IMR-90 (cell line): ENCODE results near the gene ALK. TPM values are rescaled to one million over a fixed set of nuclear protein-coding genes. Genes with fewer than 3 reads are reported as not detected.

Experiments used
- ATAC-seq: fragments of 200-7000 bp; cut with Tn5 transposase; 2 replicates; pipeline ENCODE4 v1.9.1; 2020; ENCODE audit warnings: low read depth, mild to moderate bottlenecking, moderate library complexity
- BruUV-seq: library from RNA; stranded (reverse); fragments of 400-500 nt; replicated peaks from 2 replicates; lab custom pipeline; 2021; lab: Mats Ljungman, UMichigan
- CTCF ChIA-PET: fragments of 300-600 bp; formaldehyde crosslinking; extraction: SDS; loops from one replicate; lab custom pipeline; 2021; ENCODE audit warnings: antibody characterized with exemption; lab: Yijun Ruan, JAX
- POLR2A ChIA-PET: fragments of 300-600 bp; sonication (Branson Sonifier 250); formaldehyde crosslinking; loops from one replicate; lab custom pipeline; 2022; ENCODE audit warnings: antibody characterized with exemption; ENCODE audit not compliant: unreplicated experiment; lab: Charles Lee
- DNase-seq: peaks from one replicate; pipeline ENCODE4 v3.0.0; 2013
- H2AFZ ChIP-seq: replicated peaks from 2 replicates; pipeline ENCODE3; 2013; ENCODE audit warnings: low read length, mild to moderate bottlenecking; ENCODE audit not compliant: poor library complexity
- H2AK5ac ChIP-seq: 2 replicates; pipeline ENCODE4 v1.6.1; 2013; ENCODE audit warnings: low read depth, low read length, inconsistent platforms
- H2AK9ac ChIP-seq: replicated peaks from 2 replicates; pipeline ENCODE3; 2013; ENCODE audit warnings: mild to moderate bottlenecking, low read depth, low read length, moderate library complexity; ENCODE audit not compliant: poor library complexity
- H2BK120ac ChIP-seq: 2 replicates; pipeline ENCODE4 v1.6.1; 2013; ENCODE audit warnings: low read depth, low read length, inconsistent platforms
- H2BK15ac ChIP-seq: 3 replicates; pipeline ENCODE4 v1.6.1; 2013; ENCODE audit warnings: low read depth, low read length, inconsistent platforms
- H2BK20ac ChIP-seq: 2 replicates; pipeline ENCODE4 v1.6.1; 2013; ENCODE audit warnings: low read depth, mild to moderate bottlenecking, inconsistent platforms, low read length, moderate library complexity
- H2BK5ac ChIP-seq: 2 replicates; pipeline ENCODE4 v1.6.1; 2013; ENCODE audit warnings: mild to moderate bottlenecking, low read depth, low read length, inconsistent platforms; ENCODE audit not compliant: poor library complexity, severe bottlenecking
- H3K14ac ChIP-seq: replicated peaks from 2 replicates; pipeline ENCODE4 v1.6.1; 2013; ENCODE audit warnings: low read depth, low read length, inconsistent platforms
- H3K18ac ChIP-seq: 2 replicates; pipeline ENCODE4 v1.6.1; 2013; ENCODE audit warnings: low read depth, low read length, control low read depth
- H3K23ac ChIP-seq: 2 replicates; pipeline ENCODE4 v1.6.1; 2013; ENCODE audit warnings: low read depth, low read length, inconsistent platforms
- H3K27ac ChIP-seq: 2 replicates; pipeline ENCODE4 v1.5.1; 2013; ENCODE audit warnings: mild to moderate bottlenecking, control low read depth, low read length; ENCODE audit not compliant: insufficient read depth
- H3K27me3 ChIP-seq: 2 replicates; pipeline ENCODE4 v1.6.1; 2013; ENCODE audit warnings: low read length; ENCODE audit not compliant: control insufficient read depth, insufficient read depth
- H3K36me3 ChIP-seq: 2 replicates; pipeline ENCODE4 v1.6.1; 2013; ENCODE audit warnings: low read length, mixed read lengths; ENCODE audit not compliant: control insufficient read depth, insufficient read depth
- H3K4ac ChIP-seq: 2 replicates; pipeline ENCODE4 v1.6.1; 2013; ENCODE audit warnings: low read depth, low read length, inconsistent platforms
- H3K4me1 ChIP-seq: 2 replicates; pipeline ENCODE4 v1.6.1; 2013; ENCODE audit warnings: low read length, mixed read lengths; ENCODE audit not compliant: control insufficient read depth, insufficient read depth
- H3K4me2 ChIP-seq: 2 replicates; pipeline ENCODE4 v1.6.1; 2013; ENCODE audit warnings: low read depth, mild to moderate bottlenecking, control low read depth, low read length, moderate library complexity
- H3K4me3 ChIP-seq: 2 replicates; pipeline ENCODE4 v1.5.1; 2013; ENCODE audit warnings: low read depth, mild to moderate bottlenecking, control low read depth, low read length, moderate library complexity; ENCODE audit not compliant: insufficient read depth
- H3K56ac ChIP-seq: 2 replicates; pipeline ENCODE4 v1.6.1; 2013; ENCODE audit warnings: low read length, inconsistent platforms; ENCODE audit not compliant: insufficient read depth; ENCODE audit errors: extremely low read depth
- H3K79me1 ChIP-seq, 2 experiments: 2 replicates each; pipeline ENCODE4 v1.6.1; 2013; ENCODE audit warnings: low read length in 2 of 2, inconsistent platforms in 1 of 2, low read depth in 1 of 2
- H3K9ac ChIP-seq: 2 replicates; pipeline ENCODE4 v1.6.1; 2013; ENCODE audit warnings: low read depth, low read length, control low read depth
- H3K9me1 ChIP-seq: 2 replicates; pipeline ENCODE4 v1.6.1; 2013; ENCODE audit warnings: low read length, inconsistent platforms; ENCODE audit not compliant: insufficient read depth
- H3K9me3 ChIP-seq: 2 replicates; pipeline ENCODE4 v1.6.1; 2013; ENCODE audit warnings: low read length; ENCODE audit not compliant: control insufficient read depth, insufficient read depth
- H4K20me1 ChIP-seq: 2 replicates; pipeline ENCODE4 v1.6.1; 2013; ENCODE audit warnings: low read length, inconsistent platforms; ENCODE audit not compliant: insufficient read depth
- H4K5ac ChIP-seq: 2 replicates; pipeline ENCODE4 v1.6.1; 2013; ENCODE audit warnings: mild to moderate bottlenecking, low read depth, low read length, control low read depth
- H4K8ac ChIP-seq, 2 experiments: 2 replicates each; pipeline ENCODE4 v1.6.1; 2013; ENCODE audit warnings: low read depth in 2 of 2, low read length in 2 of 2, control low read depth in 1 of 2, inconsistent platforms in 1 of 2
- H4K91ac ChIP-seq: 2 replicates; pipeline ENCODE4 v1.6.1; 2013; ENCODE audit warnings: low read depth, low read length, inconsistent platforms; ENCODE audit not compliant: insufficient read depth
- BHLHE40 ChIP-seq: fragments of 150-350 bp; IDR thresholded peaks from 2 replicates; pipeline ENCODE4 v1.6.1; 2016; ENCODE audit warnings: mild to moderate bottlenecking, low read depth, low read length
- CEBPB ChIP-seq: IDR thresholded peaks from 2 replicates; pipeline ENCODE4 v1.6.1; 2012; ENCODE audit warnings: low read depth, low read length, improper control_type of control experiment
- MAFK ChIP-seq: IDR thresholded peaks from 2 replicates; pipeline ENCODE4 v1.6.1; 2012; ENCODE audit warnings: low read depth, low read length, improper control_type of control experiment
- MXI1 ChIP-seq: IDR thresholded peaks from 2 replicates; pipeline ENCODE4 v1.6.1; 2012; ENCODE audit warnings: low read depth, mild to moderate bottlenecking, low read length, moderate library complexity, borderline replicate concordance
- POLR2A ChIP-seq: IDR thresholded peaks from 2 replicates; pipeline ENCODE4 v1.6.1; 2012; ENCODE audit warnings: mild to moderate bottlenecking, low read depth, low read length
- WGBS, 2 experiments: methylation state at CpG; one replicate each; pipeline versions ENCODE4 v1.1.5 to v1.1.7; 2013; ENCODE audit warnings: missing lambda C conversion rate in 2 of 2; ENCODE audit not compliant: insufficient read length in 1 of 2; ENCODE audit errors: extremely low coverage in 2 of 2; 5-methylcytosine and 5-hydroxymethylcytosine counted together
- dilution Hi-C: fragments of 300-500 bp; cut with HindIII; formaldehyde crosslinking; loops from one replicate; pipeline ENCODE4 v1.14.3; 2018; ENCODE audit warnings: low sequenced_read_pairs; ENCODE audit not compliant: unreplicated experiment
- in situ Hi-C: fragments of 300-500 bp; cut with MboI; formaldehyde crosslinking; loops from 3 replicates; pipeline ENCODE4 v1.14.3; 2019; ENCODE audit warnings: low sequenced_read_pairs, inconsistent platforms, mixed read lengths
- intact Hi-C: fragments of 100-400 bp; cut with micrococcal nuclease; formaldehyde crosslinking; loops from 2 replicates; pipeline ENCODE4 v1.10.0; 2022
- polyA plus RNA-seq, 3 experiments: library from polyadenylated mRNA; depleted of rRNA; stranded (reverse); fragments of >200 nt; gene quantifications; 2 replicates each; pipeline ENCODE4 v1.2.3, GENCODE V29; 2012; ENCODE audit warnings: low replicate concordance in 1 of 3
- total RNA-seq: library from RNA; depleted of rRNA; stranded (reverse); fragments of >200 nt; gene quantifications from 2 replicates; pipeline ENCODE4 v1.2.3, GENCODE V29; 2012
- TF ChIP-seq, protein P1 (sequence below): fragments of 150-350 bp; IDR thresholded peaks from 2 replicates; pipeline ENCODE4 v1.6.1; 2017; ENCODE audit warnings: mild to moderate bottlenecking, antibody characterized with exemption, low read length, low read depth

ALK gene
- total and polyA plus RNA-seq, 2 of the 4 experiments (the other 2 are of a cell fraction): not detected

DNA sequence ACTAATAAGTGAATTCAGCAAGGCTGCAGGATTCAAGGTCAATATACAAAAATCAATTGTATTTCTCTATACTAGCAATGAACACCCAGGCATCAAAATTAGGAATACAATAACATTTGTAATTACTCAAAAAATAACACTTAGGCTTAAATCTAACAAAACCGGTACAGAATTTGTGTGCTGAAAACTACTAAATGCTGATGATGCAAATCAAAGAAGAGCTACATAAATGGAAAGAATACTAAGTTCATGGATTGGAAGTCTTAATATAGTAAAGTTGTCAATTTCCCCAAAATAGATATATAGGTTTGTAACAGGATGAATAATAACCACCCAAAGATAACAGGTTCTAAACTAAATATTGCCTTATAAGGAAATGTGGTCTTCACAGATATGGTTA lies 286.5 kb downstream of the ALK start:
- CTCF ChIA-PET: no interaction called here
- Histone ChIP-seq H4K20me1 (no peaks in the 10 kb centered on the region), H3K79me1 (no peaks in the 10 kb centered on the region), H2BK120ac (no peak overlapping the region), H3K9me1 (peaks cover 3% of the 10 kb centered on the region; the same call in 1 of the 2 replicates), H4K8ac (no peak overlapping the region), H2BK20ac (no peak overlapping the region), H3K36me3 (no peaks in the 10 kb centered on the region), H4K5ac (no peak overlapping the region), H3K9me3 (no peaks in the 10 kb centered on the region), H3K27me3 (no peaks in the 10 kb centered on the region), H3K4me1 (peaks cover 3% of the 10 kb centered on the region; the same call in 1 of the 2 replicates), H3K23ac (no peak overlapping the region), H3K4ac (no peak overlapping the region), H3K18ac (no peak overlapping the region), H3K4me2 (no peak overlapping the region), H3K56ac (no peak overlapping the region), H3K27ac (no peak overlapping the region), H4K91ac (no peak overlapping the region), H2AFZ (no peak overlapping the region), H2BK15ac (no peak overlapping the region), H2AK5ac (no peak overlapping the region), H2AK9ac (no peak overlapping the region), H3K4me3 (no peak overlapping the region), H3K14ac (no peak overlapping the region), H2BK5ac (no peak overlapping the region), H3K9ac (no peak overlapping the region)
- no TSS peak for BruUV-seq
- no CpG with 5 or more reads among the region's 1 CpG for WGBS, 2 experiments
- ATAC-seq (no peak), DNase-seq (no peak)
- POLR2A ChIA-PET: no interaction called here
- dilution Hi-C loops: no loop called here
- peak; percentile 78 for TF ChIP-seq MAFK
- TF ChIP-seq BHLHE40: no peak
- TF ChIP-seq POLR2A: no peak
- TF ChIP-seq MXI1: no peak
- no peak for TF ChIP-seq CEBPB
- TF ChIP-seq, protein P1, sequence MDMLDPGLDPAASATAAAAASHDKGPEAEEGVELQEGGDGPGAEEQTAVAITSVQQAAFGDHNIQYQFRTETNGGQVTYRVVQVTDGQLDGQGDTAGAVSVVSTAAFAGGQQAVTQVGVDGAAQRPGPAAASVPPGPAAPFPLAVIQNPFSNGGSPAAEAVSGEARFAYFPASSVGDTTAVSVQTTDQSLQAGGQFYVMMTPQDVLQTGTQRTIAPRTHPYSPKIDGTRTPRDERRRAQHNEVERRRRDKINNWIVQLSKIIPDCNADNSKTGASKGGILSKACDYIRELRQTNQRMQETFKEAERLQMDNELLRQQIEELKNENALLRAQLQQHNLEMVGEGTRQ: no peak
- in situ Hi-C loops: no loop called here
- intact Hi-C loops: no loop called here
